Measurements from ENCODE around the gene CENPB. TPM values are rescaled to one million over a fixed set of nuclear protein-coding genes. Genes with fewer than 3 reads are reported as not detected.

The CENPB gene
- total and polyA plus RNA-seq, 3 donors from 2014 or later, result 24.8 to 44.1 (median 32.2) TPM

DNA sequence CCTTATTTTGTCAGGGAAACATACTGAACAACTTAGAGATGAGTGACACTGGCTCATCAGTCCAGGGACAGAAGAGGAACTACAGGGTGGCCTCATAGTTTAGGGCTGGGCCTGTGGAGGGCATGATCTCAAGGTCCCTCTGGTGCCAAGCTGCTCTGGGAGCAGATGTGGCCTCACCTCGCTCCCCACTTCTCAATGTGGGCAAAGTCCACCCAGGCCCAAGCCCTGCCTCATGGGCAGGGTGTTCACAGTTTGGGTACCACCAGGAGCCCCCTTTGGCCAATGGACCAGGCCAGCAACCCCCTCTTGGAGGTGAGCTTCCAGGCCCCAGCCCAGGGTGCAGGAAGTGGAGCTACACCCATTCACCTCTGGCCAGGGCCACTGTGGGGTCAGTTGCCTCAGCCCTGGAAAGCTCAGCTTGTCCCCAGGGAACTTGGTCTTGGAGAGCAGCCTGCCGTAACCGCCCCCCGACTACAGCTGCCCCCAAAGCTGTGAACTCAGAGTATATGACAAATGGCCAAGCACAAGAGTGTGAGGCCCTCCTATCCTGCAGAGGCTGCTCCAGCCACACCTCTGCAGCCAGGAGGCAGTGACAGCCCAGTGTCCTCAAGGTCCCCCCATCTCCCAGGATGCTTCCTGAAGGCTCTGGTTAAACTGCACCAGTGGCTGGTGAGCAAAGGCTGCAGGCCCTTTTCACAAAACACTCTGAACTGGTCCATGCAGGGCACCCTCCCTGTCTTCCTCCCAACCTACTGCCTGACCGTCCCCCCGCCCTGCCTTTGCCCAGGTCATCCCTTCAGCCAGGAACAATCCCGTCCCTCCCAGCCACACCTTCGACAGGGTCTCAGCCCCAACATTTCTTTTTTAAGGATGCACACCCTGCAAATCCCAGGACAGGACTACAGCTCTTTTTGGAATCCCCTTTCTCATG is 22.6 kb downstream of the CENPB start:
- H3K4me1 ChIP-seq, result peaks cover 8% of the 10 kb centered on the region
- H3K36me3 ChIP-seq (ENCODE audit: low read depth, missing control alignments), result no peaks in the 10 kb centered on the region
- DNase-seq, result no peak
- H3K27ac ChIP-seq, result no peak overlapping the region
- TF ChIP-seq, protein P1, sequence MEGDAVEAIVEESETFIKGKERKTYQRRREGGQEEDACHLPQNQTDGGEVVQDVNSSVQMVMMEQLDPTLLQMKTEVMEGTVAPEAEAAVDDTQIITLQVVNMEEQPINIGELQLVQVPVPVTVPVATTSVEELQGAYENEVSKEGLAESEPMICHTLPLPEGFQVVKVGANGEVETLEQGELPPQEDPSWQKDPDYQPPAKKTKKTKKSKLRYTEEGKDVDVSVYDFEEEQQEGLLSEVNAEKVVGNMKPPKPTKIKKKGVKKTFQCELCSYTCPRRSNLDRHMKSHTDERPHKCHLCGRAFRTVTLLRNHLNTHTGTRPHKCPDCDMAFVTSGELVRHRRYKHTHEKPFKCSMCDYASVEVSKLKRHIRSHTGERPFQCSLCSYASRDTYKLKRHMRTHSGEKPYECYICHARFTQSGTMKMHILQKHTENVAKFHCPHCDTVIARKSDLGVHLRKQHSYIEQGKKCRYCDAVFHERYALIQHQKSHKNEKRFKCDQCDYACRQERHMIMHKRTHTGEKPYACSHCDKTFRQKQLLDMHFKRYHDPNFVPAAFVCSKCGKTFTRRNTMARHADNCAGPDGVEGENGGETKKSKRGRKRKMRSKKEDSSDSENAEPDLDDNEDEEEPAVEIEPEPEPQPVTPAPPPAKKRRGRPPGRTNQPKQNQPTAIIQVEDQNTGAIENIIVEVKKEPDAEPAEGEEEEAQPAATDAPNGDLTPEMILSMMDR (IDR thresholded peaks at IDR 0.05), result no peak
- no peak for TF ChIP-seq POLR2A (IDR thresholded peaks at IDR 0.05)
- no peak overlapping the region for H3K4me3 ChIP-seq
- intact Hi-C loops (cut with DNase I; ENCODE audit: low total_unique reads), result no loop called here
- H3K9me3 ChIP-seq, result no peaks in the 10 kb centered on the region
- WGBS, 2 donors, result 78 to 92% methylated on average over 5 to 8 of the region's 8 CpGs
- no peaks in the 10 kb centered on the region for H3K27me3 ChIP-seq

DNA sequence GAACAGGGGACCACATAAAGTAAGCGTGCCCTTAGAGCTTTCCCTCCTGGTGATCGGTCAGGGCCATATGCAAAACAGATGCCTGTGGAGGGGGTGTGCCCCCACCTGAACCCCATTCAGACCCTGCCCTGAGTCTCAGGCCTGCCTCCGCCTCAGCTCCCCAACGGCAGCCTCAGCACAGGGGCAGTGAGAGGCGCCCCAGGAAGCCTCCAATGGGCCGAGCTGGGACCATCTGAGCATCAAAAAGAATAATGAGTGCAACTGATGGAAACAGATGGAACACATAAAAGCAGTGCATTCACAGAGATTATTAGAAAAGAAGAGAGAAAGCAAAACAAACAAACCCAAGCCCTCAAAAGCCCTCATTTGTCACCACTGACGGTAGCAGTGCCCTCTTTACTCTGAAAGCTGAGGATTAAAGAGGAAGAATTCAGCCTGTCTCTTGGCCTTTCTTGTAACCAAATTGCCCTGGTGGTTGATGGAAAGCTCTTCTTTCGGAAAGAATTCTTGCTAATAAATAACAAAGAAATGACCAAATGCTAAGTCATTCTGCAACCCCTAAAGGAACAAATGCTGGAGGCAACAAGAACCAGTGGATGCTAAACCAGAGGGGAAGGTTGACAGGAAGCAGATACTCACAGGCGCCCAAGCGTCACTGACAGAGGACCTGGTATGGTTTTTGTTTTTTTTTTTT is 25.7 kb downstream of the CENPB start:
- intact Hi-C loops (cut with DNase I; ENCODE audit: low total_unique reads), result no loop called here
- 76 to 83% methylated on average over 7 to 10 of the region's 10 CpGs for WGBS, 2 donors

DNA sequence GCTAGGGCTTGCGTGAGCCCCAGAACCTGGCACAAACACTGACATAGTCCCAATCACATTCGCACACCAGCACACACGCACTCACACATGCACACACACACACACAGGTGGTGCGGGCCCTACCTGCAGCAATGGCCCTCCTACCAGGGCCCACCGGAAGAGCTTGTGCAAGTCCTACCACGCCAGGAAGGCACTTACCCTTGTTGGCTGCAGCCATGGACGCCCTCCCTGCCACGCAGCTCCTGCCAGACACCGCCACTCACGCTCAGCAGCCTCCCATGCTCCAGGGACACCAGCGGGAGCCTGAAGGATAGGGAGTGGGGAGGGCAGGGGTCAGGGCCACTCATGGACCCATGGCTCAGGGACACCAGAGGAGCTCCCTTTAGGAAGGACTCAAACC is 26.7 kb downstream of the CENPB start:
- no peaks in the 10 kb centered on the region for H3K27me3 ChIP-seq
- H3K9me3 ChIP-seq, result no peaks in the 10 kb centered on the region
- H3K4me1 ChIP-seq, result no peaks in the 10 kb centered on the region
- no peak for DNase-seq
- H3K4me3 ChIP-seq, result no peak overlapping the region
- WGBS, 2 donors, result 85% methylated on average over 5 to 11 of the region's 11 CpGs
- no peaks in the 10 kb centered on the region for H3K36me3 ChIP-seq (ENCODE audit: low read depth, missing control alignments)
- intact Hi-C loops (cut with DNase I; ENCODE audit: low total_unique reads), result no loop called here
- H3K27ac ChIP-seq, result no peak overlapping the region
- TF ChIP-seq POLR2A (IDR thresholded peaks at IDR 0.05), result no peak
- TF ChIP-seq, protein P1 (IDR thresholded peaks at IDR 0.05), result no peak

More for the DNA sequence above, 25.7 kb downstream of the CENPB start:
- H3K9me3 ChIP-seq, result no peaks in the 10 kb centered on the region
- H3K36me3 ChIP-seq (ENCODE audit: low read depth, missing control alignments), result no peaks in the 10 kb centered on the region
- no peaks in the 10 kb centered on the region for H3K4me1 ChIP-seq
- no peak for DNase-seq
- H3K27me3 ChIP-seq, result no peaks in the 10 kb centered on the region
- TF ChIP-seq POLR2A (IDR thresholded peaks at IDR 0.05), result no peak
- TF ChIP-seq, protein P1 (IDR thresholded peaks at IDR 0.05), result no peak
- no peak overlapping the region for H3K4me3 ChIP-seq
- no peak overlapping the region for H3K27ac ChIP-seq

DNA sequence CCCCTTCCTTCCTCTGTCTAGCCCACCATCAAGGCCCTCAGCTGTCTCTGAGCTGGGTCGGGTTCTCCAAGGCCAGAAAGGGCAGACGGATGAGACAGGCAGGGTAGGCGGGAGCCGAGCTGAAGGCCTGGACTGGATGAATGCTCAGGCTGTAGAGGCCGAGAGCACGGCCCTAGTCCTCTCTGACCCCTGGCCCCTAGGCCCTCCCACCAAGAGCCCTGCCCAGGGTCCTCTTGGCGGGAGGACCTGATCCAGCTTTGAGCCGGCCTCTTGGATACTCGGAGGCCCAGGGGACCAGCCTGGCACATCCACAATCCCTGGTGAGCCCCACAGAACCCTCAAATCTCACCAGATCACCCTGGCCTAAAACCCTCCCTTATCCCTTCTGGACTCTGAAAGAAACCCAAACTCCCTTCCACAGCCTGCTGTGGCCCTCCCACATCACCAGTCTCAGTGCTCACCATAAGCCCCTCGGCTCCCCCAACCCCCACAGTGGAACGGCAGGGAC is 27.2 kb downstream of the CENPB start:
- H3K4me3 ChIP-seq, result no peak overlapping the region
- no peaks in the 10 kb centered on the region for H3K4me1 ChIP-seq
- DNase-seq, result no peak
- no peak overlapping the region for H3K27ac ChIP-seq
- WGBS, 2 donors, result 66 to 100% methylated on average over 2 to 11 of the region's 11 CpGs
- H3K36me3 ChIP-seq (ENCODE audit: low read depth, missing control alignments), result no peaks in the 10 kb centered on the region
- H3K27me3 ChIP-seq, result no peaks in the 10 kb centered on the region
- no peak for TF ChIP-seq POLR2A (IDR thresholded peaks at IDR 0.05)
- TF ChIP-seq, protein P1 (IDR thresholded peaks at IDR 0.05), result no peak
- intact Hi-C loops (cut with DNase I; ENCODE audit: low total_unique reads), result no loop called here
- H3K9me3 ChIP-seq, result no peaks in the 10 kb centered on the region

Measured in testis (tissue), 3 donors.